ENCODE data around the gene ATP8B3.

The ATP8B3 gene

DNA sequence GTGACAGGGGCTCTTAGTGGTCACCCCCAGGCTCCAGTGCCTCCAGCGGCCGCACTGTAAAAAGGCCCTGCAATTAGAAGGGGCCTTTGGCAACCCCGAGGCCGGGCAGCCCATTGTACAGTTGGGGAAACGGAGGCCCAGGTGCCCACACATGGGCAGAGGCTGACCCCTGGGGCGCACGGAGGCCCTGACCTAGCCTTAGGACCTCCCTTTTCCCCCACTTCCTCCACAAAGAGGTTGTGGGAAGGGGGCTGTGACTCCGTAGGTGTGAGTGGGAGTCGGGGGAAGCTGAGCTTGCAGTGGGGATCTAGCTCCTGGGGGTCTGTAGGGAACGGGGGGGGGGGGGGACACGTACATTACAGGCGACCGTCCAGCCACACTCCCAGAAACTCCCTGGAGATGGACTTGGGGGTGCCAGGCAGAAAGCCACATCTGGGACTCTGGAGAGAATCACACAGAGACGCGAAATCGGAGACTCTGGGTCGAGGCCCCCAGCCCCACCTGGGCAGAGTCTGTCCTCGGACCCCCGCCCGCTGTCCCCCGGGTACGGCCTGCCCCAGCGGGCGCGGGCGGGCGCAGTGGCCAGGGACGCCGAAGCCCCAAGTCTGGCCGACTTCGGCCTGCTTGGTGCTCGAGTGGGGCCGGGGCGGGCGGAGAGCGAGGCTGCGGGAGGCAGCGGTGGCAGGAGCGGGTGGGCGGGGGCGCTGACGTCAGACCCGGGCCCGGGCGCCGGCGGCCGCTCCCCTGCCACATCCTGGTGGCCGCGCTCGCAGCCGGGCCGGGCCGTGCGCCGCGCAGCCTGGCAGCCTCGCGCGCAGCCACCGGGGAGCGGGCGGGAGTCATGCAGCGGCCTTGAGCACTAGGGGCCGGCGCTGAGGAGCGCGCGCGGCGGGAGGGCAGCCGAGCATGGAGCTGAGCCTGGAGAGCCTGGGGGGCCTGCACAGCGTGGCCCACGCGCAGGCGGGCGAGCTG is 59.0 kb downstream of the ATP8B3 start, which contains the start of gene ONECUT3:
Gene ONECUT3, plus strand, starts transcription at position 750 of the 972 bp plus-strand sequence. Its CDS starts 157 bp downstream, at position 907.
- DNase-seq: no peak

DNA sequence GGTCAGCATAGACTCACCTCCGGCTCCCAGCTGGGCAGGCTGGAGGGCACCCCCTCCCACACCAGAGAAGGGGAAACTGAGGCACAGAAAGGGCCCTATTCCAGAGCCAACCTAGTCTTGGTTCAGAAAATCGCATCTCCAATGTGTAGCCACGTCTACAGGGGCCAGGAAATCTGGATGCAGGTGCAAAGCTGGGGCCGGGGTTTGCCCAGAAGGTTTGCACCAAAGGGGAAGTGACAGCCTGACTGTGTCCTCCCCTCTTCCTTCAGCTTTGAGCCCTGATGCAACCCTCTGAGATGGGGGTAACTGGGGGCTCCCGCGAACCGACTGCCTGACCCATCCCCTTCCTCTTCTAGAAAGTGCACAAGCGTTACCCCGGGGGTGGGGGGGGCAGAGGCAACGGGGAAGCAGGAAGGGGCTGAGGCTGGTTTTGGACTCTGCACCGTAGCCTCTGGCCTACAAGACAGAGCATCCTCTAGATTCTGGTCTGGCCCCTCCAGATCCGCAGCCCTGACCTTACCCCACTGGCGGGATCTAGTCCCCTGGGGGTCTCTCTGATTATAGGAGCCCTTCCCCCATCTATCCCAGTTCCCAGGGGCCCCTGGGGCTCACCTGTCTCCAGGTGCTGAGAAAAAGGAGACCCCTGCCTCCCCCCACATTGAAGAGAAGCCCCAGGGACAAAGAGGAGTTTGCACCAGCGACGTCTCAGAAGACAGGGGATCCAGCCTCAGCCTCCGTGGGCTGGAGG is 59.9 kb downstream of the ATP8B3 start:
- no peak for DNase-seq

DNA sequence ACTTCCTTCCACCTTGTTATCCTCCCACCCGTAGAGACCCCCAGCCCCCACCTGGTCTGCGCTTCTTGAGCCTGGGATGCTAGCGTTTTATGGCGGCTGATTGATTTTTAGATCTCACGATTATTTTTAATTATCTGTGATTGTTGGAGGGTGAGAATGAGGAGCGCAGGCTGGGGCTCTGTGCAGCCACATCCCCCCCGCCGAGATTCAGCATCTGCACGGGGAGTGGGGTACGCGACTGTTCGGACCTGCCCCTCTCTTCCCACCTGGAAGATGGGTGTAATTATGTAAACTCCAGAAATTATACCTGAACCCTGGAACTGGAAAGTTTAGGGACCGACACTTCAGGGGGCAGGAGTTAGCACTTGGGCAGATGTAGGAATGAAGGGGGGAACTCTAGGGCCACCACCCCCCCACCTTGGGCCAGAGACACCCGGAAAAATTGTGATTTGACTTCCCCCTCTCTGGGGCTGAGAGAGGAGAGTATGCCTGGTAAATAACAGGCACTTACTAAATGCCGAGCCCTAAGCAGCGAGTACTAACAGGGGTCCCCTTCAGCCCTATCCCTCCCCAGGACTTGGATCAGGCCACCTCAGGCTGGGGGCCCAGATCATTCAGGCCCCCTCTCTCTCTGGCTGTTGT is 60.6 kb downstream of the ATP8B3 start:
- no peak for DNase-seq

DNA sequence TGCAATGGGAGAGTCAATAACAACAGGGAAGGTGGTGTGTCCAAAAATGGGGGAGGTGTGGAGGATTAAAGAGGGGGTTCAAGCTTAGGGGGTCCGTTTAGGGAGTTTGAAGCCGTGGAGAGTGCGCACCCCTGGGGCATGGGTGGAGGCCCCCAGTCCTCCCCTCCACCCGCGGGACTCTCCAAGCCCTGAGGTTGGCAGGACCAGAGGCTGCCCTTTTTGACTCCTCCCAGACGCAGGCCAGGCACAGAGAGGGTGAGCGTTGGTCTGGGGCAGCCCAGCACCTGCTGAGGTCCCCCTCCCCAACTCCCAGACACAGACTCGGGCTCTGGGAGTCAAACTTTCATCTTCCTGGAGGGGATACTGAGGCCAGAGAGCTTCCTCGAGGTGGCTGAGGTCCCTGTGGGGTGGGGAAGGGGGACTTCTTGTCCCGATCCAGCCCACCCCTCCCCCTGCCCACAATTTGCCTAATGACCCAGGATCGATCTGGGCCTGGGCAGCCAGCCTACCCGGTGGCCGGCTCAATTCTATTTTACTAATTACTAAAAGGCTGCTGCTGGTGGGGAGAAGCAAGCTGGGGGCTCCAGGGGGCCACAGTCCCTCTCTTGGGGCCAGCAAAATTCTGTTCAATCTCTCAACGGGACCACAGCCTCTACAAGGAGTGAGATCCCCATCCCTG is 61.6 kb downstream of the ATP8B3 start:
- DNase-seq: no peak

DNA sequence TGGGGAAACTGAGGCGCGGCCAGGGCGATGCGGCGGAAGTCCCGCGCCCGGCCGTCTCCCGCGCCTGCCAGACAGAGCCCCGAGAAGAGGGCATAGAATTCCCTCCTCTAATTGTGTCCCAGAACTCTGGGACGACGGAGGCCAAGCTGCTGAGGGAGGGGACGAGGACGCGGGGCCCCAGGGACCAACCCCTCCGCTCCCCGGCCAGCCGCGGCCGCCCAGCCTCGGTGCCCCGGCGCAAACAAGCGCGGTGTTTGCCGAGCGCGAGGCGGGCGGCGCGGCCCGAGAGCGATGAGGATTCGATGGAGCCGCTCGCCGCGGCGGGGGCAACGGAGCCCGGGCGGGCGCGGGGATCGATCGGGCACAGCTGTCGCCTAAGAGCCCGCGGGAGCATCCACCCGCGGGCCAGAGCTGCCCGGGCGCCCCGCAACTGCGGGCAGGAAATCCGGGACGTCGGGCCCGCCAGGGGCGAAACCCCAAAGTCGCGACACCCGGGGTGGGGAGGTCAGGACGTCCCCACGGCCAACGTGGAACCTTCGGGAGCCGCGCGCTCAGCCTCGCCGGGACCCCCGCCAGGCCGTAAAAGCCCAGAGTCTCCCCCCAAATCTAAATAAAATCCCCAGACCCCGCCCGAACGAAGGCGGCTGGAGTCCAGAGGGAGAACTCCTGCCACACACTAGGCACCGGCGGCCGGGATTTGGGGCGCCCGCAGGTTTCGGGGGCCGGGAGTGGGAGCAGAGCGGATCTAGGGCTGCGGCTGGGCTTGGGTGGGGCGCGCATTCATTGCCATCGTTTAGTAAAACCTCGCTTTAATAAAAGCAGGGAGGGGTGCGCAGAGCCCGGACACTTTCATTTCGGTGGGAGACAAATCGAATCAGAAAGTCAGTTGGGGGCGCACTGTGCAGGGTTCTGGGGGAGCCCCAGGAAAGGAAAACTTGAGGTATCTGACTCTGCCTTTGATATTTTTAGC is 62.4 kb downstream of the ATP8B3 start:
- no peak for DNase-seq

DNA sequence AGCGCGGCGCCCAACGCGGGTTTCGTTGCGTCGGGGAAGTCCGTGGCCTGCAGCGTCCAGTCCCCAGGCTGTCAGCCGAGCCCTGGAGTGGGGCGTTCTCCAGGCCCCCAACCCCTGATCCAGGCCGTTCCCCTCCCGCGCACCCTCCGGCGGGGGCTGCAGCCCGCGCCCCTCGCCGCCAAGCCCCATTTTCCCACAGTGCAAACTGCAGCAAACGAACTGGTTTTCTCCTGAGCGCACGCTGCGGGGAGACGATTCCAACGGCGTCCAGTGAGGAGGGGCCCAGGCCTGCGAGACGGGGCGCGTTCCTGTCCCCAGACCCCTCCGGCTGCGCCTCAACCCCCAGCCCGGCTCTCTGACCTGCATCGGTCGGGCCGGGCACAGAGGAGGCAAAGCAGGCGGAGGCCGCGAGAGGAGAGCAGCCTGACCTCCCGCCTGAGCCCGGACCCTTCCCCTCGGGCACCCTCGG is 63.2 kb downstream of the ATP8B3 start:
- no peak for DNase-seq

DNA sequence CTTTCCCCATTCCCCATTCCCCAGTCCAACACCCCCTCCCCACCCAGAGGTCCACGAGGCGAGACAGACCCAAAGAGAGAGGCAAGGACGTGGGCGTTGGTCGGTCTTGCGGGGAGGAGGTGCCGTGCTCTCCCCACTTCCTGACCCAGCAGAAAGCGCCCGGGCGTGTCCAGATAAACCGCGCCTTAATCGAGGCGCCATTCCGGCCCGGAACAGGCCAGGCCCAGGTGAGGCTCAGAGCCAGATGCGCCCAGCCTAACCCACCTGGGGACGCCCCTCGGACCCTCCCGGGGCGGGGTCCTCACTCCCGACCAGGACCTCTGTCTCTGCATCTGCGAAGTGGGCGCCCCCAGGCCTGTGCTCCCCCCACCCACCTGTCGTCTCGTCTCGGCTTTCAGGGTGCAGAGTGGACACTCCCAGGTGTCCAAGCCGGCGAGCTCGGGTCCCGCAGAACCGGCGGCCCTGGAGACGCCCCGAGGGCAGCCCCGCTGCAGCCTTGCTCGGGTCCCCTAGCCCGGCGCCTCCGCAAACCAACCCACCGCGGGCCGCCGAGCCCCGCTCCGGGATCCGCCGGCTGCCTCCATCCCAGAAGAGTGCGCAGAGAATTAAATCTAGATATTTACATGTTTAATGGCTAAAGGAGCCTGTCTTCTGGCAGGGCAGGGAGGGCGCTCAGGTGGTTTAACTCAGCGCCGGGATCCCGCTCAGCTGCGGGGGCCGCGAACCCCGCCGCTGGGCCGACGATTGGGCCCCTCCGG is 63.8 kb downstream of the ATP8B3 start:
- DNase-seq: no peak

DNA sequence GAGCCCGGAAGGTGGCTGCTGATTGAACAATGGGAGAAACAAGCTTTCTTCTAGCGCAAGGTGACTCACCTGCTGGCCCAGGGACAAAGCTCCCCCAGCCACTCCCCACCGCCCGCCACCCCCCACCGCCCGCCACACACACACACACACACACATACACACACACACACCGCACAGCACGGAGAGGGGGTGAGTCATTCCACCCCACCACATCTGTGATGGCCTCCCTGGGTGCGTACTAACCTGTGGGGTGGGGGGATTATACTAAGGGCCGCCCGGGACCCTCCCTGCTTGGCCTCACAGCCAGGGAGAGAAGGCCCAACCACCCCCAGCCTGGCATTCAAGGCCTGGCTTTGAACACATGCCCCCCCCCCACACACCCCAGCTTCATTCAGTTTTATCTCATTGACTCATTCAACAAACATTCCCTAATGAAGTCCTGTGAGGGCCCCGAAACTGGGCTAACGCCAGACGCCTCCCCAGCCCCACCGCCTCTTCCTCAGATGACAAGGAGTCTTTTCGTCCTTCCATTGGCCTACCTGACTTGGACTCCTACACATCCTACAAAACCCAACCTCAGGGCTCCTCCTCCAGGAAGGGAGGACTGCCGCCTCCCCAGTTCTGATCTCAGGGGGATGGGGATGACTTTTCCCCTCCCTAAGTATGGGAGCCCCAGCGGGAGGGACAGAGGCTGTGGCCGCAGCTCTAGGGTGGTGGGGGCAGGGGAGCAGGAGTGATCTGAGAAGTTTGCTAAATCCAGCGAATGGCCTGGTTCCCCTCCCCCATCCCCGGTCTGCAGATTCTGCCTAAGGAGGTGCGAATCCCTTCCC is 64.6 kb downstream of the ATP8B3 start:
- DNase-seq: peak; percentile 54

DNA sequence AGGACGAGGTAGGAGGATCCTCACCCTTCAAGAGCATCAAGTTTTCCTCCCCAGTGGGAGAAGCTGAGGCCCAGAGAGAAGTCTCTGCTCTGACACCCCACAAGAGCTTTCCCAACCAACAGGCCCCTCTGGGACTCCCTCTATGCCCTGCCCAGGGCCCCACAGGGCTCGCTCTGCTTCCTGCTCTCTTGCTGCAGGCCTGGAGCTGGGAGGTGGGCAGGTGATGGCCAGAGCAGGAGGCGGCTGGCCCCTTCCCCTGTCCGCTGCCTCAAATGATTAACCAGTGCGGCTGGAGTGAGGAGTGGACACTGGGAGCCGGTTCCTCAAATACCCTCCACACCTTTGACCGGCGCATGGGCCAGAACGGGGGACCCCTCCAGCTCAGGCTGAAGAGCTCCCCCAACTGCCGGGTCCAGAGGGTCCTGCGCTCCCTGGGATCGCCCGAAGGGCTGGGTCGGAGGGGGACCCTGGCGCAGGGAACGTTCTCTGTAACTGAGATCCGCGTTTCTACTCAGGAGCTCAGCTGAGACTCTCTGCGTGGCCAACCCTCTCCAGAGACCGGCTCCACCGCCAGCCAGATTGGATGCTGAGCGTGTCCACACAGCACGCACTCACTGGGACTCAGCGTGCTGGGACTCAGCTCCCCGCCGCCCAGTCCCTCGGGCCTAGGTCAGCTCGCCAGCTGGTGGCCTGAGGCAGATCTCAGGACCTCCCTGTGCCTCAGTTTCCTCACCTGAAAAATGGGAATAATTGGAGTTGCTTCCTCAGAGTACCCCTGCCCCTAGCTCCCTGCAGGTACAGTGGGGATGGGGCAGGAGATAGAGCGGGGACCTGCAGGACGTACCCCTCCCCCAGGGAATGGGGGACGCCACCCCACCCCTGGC is 65.4 kb downstream of the ATP8B3 start:
- no peak for DNase-seq

DNA sequence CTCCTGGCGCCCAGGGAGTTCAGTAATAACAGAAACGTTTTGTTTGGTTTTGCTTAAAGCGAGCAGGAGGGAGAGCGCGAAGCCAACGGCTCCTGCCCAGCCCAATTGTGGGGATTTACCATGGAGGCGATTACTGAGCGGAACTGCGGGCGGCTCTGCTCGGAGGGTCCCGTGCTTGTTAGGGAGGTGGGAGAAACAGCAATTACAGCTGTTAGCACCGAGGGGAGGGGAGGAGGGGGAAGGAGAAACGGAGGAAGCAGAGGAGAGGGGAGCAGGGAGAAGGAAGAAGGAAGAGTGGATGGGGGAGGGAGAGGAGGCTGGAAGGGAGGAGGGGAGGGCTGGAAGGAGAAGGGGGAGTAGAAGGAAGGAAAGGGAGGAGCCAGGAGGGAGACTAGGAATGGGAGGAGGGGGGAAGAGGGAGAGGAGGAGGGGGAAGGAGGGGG is 66.5 kb downstream of the ATP8B3 start:
- no peak for DNase-seq

DNA sequence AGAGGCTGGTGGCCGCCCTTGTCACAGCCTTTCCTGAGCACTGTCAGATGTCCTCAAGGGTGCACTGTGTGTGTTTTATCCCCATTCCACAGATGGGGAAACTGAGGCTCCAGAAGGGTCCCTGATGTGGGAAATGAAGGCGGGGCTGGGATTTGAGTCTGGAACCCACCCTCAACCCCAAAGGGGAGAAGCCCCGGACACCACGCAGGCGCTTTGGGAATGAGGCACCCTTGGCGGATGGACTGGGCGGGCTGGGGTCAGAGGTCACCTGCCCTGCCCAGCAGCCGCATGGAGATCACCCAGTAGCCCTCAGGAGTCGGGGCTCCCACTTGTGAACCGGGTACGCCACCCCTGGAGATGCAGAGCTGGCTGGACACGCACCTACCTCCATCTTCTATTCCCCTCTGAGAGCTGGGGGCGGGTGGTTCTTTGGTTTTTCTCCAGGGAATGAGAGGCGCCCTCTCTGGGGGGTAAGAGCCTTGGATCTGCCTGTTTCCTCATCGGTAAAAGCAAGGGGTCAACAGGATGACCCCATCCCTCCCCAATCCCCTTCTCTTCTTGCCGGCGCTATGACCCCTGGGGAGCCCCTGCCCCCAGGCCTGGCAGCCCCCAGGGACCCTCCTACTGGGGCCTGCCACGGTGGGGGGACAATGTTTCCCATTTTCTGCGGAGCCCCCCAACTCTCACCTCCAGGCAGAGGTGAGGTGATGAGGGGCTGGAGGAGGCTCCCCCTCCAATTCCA is 67.1 kb downstream of the ATP8B3 start:
- no peak for DNase-seq

DNA sequence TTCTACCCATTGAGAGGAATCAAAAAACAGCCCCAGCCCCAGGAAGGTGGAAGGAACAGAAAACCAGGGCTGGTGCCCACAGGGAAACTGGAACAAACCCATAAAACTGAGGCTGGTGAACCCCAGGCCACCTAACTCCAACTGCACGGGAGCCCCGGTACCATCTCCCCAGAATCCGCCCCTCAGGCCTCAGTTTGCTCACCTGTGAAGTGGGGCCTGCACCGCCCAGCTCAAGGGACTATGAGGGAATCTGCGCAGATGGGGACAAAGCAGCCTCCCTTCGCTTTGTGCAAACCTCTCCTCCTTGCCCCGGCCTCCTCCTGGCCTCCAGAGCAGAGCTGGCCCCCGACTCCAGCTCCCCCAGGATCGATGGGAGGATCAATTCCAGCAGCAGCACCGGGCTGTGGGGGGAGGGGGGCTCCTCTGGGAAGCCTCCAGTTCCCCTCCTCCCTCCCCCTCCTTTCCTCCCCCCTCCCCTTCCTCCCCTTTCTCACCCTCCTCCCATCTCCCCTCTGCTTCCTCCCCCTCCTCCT is 67.9 kb downstream of the ATP8B3 start:
- no peak for DNase-seq

DNA sequence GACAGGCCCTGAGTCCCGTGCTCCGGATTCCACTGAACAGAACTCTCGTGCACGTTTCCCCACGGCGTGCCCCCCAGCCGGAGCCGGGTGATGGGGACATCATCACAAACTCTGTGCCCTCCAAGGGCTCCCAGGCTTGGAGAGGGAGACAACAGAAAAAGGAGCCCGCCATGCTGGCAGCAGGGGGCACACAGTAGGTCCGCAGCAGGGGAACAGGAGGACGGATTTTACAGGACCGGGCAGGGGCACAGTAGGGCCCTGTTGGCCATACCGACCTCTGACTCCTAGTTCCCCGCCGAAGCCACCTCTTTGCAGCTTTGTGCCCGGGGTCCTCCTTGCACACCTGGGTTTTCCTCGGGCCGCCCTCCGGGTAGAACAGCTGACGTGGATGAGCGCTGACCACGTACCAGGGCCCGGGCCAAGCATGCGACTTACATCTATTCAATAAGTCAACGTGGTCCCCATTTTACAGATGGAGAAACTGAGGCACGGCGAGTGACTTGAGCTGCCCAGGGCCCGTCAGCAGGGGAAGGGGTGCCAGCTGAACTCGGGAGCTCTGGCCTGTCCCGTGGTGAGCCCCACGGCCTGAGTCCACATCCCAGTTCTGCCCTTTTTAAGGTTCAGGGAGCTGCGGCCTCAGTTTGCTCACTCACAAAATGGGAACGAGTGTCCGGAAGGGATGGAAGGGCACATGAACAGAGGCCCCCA is 68.9 kb downstream of the ATP8B3 start:
- no peak for DNase-seq

DNA sequence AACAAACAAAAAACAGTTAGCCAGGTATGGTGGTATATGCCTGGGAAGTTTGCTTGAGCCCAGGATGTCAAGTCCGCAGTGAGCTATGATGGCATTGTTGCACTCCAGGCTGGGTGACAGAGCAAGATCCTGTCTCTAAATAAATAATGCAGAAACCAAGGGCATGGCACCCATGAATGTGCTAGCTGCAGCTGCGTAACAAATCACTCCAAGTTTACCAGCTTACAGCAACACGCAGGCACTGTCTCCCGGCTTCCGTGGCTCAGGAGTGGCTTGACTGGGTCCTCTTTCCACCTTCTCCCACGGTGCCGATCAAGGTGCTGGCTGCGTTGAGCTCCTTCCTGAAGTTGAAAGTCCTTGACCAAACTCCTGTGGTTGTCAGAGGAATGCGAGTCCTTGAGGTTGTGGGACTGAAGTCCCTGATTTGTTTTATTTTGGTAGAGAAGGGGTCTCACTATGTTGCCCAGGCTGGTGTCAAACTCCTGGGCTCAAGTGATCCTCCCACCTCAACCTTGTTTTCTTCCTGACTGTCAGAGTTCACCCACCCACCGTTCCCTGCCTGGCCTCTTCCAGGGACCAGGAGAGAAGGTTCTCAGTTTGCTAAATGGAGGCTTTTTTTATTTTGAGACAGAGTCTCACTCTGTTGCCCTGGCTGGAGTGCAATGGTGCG is 72.0 kb downstream of the ATP8B3 start:
- DNase-seq: no peak

DNA sequence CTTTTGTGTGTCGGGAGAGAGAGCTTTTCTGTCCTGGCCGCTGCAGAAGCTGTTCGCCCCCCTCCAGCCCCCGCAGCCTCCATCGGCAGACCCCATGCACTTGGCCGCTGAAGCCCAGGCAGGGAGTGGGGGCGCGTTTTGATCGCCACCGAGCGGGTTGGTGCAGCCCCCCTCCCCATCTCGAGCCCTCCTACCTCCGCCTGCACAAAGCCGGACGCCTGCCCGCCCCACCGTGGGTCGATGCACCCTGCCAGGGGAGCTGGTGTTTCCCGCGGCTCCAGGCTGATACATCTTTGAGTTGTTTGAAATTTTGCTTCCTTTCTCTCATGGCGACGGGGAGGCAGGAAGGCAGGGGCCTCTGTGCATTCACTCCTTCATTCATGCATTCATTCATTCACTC is 75.1 kb downstream of the ATP8B3 start:
- no peak for DNase-seq

DNA sequence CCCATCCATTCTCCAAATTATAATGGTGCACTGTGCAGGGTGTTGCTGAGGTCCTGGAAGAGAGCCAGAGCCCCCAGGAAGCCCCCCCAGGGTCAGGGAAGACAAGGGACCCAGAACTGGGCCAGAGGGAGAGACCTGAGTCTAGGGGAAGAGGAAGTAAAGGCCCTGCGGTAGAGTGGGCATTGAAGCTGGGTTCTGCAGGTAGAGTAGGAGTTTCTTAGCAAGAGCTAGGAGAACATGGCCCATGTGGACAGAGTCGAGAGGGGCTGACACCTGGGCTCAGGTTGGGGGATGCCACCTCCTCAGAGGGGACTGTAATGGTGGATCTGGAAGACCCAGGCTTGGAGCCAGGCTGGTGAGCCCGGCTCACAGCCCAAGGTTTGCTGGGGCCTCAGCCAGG is 75.8 kb downstream of the ATP8B3 start:
- no peak for DNase-seq

All from activated CD8-positive, alpha-beta memory T cell treated with anti-CD3 and anti-CD28 coated beads, Interleukin-2, amount 50 U/mL, for 4 hours (primary cell).